HepG2 (cell line): ENCODE data around the gene CATSPERD.

ENCODE experiments used
- ATF2 ChIP-seq: sonication (generic); formaldehyde crosslinking; IDR thresholded peaks from 2 replicates; pipeline ENCODE4 v1.4.0; 2020; ENCODE audit warnings: missing genetic modification reagents
- CTCF ChIP-seq: sonication (generic); formaldehyde crosslinking; IDR thresholded peaks from 2 replicates; pipeline ENCODE4 v1.5.0; 2020; ENCODE audit warnings: mild to moderate bottlenecking, missing genetic modification reagents, moderate library complexity
- DZIP1 ChIP-seq: sonication (generic); formaldehyde crosslinking; IDR thresholded peaks from 2 replicates; pipeline ENCODE4 v1.5.0; 2020; ENCODE audit warnings: mild to moderate bottlenecking, missing genetic modification reagents
- EP300 ChIP-seq, 3 experiments: sonication (generic) in 1 of 3; formaldehyde crosslinking in 1 of 3; IDR thresholded peaks; 2 replicates each; pipeline versions ENCODE4 v1.5.1 to v1.6.1; 2011 to 2020; ENCODE audit warnings: low read depth in 2 of 3, low read length in 2 of 3, borderline replicate concordance in 1 of 3, improper control_type of control experiment in 1 of 3, mild to moderate bottlenecking in 1 of 3, missing genetic modification reagents in 1 of 3, moderate library complexity in 1 of 3
- NFIC ChIP-seq: IDR thresholded peaks from 2 replicates; pipeline ENCODE4 v1.6.1; 2012; ENCODE audit warnings: mild to moderate bottlenecking, low read length, inconsistent platforms
- RFX5 ChIP-seq: IDR thresholded peaks from 2 replicates; pipeline ENCODE4 v1.6.1; 2011; ENCODE audit warnings: low read depth, low read length, improper control_type of control experiment
- STAT5B ChIP-seq: sonication (generic); formaldehyde crosslinking; IDR thresholded peaks from 2 replicates; pipeline ENCODE4 v1.4.0; 2020; ENCODE audit warnings: missing genetic modification reagents
- TBP ChIP-seq: sonication (generic); formaldehyde crosslinking; IDR thresholded peaks from 2 replicates; pipeline ENCODE4 v1.5.0; 2020; ENCODE audit warnings: missing genetic modification reagents
- ZNF10 ChIP-seq: sonication (generic); formaldehyde crosslinking; IDR thresholded peaks from 2 replicates; pipeline ENCODE4 v1.4.0; 2020; ENCODE audit warnings: mild to moderate bottlenecking, low read depth, missing genetic modification reagents, borderline replicate concordance
- ZNF776 ChIP-seq: sonication (generic); formaldehyde crosslinking; IDR thresholded peaks from 2 replicates; pipeline ENCODE4 v1.4.0; 2020; ENCODE audit warnings: mild to moderate bottlenecking, missing genetic modification reagents

- TF ChIP-seq EP300 (IDR thresholded peaks at IDR 0.05; ENCODE audit: low read depth in 2 of 2, low read length in 2 of 2), result no peak
- no peak for TF ChIP-seq EP300 (CRISPR knock-in tag; IDR thresholded peaks at IDR 0.05; ENCODE audit: borderline replicate concordance)
- TF ChIP-seq DZIP1 (CRISPR knock-in tag), result no peak
- no peak for TF ChIP-seq NFIC
- no peak for TF ChIP-seq ZNF10
- no peak for TF ChIP-seq ATF2
- no peak for TF ChIP-seq STAT5B
- TF ChIP-seq ZNF776, result no peak
- TF ChIP-seq RFX5, result no peak
- TF ChIP-seq CTCF (CRISPR knock-in tag), result no peak
- no peak for TF ChIP-seq TBP (CRISPR knock-in tag)
Measured at GRCh38 chr19:5782322-5782721, 61.9 kb downstream of the CATSPERD start.
